NCI-H2029 (cell line): ENCODE data around the gene UGT1A10.

Experiments used
- DNase-seq: peaks from one replicate; lab custom pipeline; 2025; lab: John Stamatoyannopoulos, UW

Gene UGT1A10

GRCh38 chr2:233773854-233774253 lies 137.6 kb downstream of the UGT1A10 start:
- DNase-seq, result no peak

DNA sequence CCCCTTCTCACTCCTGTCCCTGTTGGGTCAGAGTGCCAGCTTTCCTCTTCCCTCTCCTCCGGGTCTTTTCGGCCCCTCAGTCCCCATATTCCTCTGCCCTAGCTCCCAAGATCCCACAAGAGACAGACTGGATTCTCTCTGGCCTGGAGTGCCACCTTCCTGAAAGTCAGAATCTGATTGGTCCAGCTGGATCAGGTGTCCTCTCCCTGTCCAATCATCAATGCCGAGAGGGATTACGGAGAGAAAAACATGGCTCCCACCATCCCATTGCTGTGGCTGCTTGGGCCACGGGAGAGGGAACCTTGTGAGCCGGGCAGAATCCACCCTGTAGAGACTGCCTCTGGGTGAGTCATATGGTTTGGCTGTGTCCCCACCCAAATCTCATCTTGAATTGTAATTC lies 139.2 kb downstream of the UGT1A10 start:
- DNase-seq, result no peak

- no peak for DNase-seq
Observed at GRCh38 chr2:233778030-233778429, 141.8 kb downstream of the UGT1A10 start, which contains the start of gene MROH2A. Gene MROH2A (plus strand): TSS chr2:233778330. CDS start chr2:233779359, 1,029 bp downstream.

DNA sequence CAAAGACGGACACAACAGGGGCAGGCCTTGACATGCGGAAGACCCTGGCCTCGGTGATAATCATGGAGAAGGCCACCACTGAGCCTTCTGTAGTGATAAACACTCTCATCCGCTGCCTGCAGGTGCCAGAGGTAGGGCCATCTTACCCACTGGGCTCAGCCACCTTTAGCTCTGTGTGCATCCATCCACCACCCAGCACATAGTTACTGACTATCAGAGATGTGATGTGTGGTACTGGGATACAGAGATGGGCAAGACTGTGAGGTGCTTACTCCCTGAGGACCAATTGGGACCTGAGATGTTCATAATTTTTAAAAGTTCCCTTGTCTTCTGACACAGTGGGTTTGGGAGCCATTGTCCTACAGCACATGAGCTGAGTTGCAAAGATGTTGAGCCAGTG lies 143.5 kb downstream of the UGT1A10 start:
- DNase-seq, result no peak

DNA sequence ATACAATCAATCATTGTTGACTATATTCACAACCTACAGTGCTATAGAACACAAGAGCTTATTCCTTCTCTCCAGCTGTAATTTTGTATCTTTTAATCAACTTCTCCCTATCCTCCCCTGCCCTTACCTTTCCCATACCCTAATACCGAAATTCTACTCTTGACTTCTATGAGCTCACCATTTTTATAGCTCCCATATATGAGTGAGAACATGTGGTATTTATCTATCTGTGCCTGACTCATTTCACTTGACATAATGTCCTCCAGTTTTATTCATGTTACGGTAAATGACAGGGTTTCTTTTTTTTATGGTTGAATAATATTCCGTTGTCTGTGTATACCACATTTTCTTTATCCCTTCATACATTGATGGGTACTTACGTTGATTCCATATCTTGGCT lies 144.5 kb downstream of the UGT1A10 start:
- DNase-seq, result no peak

DNA sequence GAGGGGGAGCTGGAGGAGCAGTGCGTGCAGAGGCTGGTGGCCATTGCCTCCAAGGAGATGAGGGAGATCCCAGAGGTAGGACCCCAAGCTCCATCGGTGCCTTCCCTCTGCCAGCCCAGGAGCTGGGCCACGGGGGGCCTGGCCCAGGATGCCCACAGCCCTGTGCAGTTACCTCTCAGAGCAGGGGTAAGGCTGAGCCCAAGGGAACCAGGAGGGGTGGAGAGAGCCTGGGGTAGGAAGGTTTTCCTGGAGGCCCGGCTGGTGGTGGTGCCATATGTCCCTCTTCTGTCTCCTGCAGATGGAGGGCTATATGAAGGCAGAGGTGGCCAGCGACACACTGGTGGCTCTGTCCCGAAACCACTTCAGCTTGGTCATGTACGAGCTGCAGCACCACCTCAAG lies 153.3 kb downstream of the UGT1A10 start:
- DNase-seq, result no peak

DNA sequence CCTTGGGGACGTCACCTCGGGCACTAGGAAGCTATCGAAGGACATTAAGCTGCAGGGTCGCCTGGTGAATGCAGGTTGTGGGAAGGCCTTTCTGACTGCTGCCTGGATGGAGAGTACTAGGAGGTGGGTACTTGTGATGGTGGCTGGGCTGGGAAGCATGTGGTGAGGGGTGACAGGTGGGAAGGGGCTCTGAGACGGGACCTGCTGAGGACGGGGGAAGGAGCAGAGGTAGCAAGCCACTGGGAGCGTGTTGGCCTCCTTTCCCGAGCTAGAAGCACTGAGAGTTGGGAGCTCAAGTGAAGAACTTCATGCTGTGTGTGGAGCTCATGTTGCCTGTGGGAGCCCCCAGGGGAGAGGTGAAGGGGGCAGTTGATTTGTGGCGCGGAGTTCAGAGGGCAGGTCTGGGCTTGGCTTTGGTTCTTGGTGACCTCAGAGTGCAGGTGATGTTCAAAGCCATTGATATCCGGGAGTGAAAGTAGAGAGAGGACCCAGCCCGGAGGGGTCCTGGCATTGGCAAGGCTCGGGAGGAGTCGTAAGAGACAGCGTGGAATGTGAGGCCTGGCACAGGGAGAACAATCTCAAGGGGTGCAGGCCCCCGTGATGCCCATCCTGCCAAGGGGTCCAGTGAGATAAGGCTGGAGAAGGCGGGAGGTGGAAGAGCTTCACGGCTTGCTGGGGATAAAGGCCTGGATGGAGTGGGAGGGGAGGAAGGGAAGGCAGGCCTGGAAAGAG lies 155.1 kb downstream of the UGT1A10 start:
- no peak for DNase-seq

- no peak for DNase-seq
Observed at GRCh38 chr2:233791883-233792329, 155.7 kb downstream of the UGT1A10 start.

- no peak for DNase-seq
Observed at GRCh38 chr2:233792720-233793119, 156.5 kb downstream of the UGT1A10 start.

DNA sequence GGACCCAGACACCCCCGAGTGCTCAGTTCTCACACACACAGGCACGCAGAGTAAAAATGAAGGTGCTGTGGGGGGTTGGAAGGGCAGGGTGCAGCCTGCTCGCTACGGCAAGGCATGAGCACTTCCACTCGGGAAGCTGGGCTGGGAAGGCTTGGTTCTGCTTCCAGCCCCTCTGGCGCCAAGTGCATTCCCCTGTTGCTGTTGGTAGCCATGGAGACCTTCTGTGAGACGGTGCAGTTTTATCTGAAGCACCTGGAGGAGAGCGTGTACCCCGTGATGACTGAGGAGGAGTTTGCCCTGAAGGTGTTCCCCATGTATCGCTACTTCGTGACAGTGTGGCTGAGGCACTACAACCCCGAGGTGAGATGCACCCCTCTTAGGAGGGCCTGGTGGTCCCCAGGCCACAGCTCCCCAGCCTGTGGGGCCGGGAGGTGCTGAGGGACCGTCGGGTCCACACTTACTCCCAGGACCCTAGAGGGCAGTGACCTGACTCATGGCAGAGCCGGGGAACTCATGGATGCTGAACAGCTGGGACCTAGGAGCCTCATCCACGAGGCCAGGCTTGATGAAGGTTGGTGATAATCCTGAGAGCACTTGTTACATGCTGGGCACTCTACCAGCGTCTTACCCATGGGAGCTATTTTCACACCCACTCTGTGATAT lies 157.3 kb downstream of the UGT1A10 start:
- DNase-seq, result no peak

DNA sequence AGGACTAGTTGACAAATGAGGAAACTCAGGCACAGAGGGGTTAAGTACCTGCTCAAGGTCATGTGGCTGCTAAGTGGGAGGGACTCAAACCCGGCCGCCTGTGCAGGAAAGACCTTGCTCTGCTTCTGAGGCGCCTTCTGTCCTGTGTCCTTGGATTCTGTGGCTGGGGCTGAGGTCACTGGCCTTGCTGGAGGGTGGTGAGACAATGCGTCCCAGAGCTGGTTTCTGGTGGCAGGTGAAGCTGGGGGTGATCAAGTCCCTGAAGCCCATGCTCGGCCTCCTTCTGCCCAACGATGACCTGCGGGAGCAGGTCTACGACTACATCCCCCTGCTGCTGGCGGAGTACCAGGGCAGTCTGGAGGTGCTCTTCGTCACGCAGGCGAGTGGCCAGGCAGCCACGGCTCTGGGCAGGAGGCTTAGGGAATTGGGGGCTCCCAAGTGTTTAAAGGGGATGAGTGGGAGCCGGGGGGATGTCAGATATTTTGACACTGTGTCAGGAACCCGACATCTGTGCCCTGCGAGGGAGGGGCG lies 157.9 kb downstream of the UGT1A10 start:
- no peak for DNase-seq

DNA sequence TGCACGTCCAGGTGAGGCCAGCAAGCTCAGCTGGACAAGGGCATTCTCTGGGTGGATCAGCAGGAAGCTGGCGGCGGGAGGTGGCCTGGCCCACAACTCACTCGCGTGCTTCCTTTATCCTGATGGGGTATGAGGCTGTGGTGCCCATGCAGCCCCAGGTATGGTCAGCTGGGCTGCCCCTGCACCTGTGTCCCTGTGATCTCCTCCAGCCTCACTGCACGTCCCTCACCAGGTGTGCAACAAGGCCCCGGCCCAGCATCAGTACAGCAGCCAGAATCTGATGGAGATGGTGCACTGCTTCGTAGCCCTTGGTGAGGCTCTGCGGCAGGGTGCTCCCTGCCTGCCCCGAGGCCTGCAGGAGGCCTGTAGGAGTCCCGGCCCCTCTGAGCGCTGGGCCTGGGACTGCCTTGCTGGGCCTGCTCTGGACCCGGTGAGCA lies 159.5 kb downstream of the UGT1A10 start:
- DNase-seq, result no peak

GRCh38 chr2:233796254-233796653 lies 160.0 kb downstream of the UGT1A10 start:
- DNase-seq, result no peak

GRCh38 chr2:233798335-233799086 lies 162.3 kb downstream of the UGT1A10 start:
- no peak for DNase-seq

- no peak for DNase-seq
Observed at GRCh38 chr2:233799087-233799665, 162.9 kb downstream of the UGT1A10 start.

DNA sequence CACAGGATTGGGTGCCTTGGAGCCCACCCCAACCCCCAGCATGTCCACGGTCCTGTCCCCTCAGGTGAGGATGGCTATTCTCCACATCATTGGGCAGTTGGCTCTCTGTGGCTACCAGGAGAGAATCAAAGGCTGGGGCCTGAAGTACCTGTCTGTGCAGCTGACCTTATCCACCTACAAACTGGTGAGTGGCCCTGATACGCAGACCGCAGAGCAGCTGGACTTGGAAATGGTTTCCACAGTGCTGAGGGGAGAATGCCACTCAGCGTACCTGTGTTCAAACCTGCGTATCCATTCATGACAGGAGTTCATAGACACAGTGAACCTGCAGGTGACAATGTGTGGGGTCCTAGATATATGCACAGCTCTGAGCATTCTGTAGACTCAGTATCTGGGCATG lies 163.5 kb downstream of the UGT1A10 start:
- DNase-seq, result no peak

GRCh38 chr2:233800208-233800607 lies 164.0 kb downstream of the UGT1A10 start:
- DNase-seq, result no peak

DNA sequence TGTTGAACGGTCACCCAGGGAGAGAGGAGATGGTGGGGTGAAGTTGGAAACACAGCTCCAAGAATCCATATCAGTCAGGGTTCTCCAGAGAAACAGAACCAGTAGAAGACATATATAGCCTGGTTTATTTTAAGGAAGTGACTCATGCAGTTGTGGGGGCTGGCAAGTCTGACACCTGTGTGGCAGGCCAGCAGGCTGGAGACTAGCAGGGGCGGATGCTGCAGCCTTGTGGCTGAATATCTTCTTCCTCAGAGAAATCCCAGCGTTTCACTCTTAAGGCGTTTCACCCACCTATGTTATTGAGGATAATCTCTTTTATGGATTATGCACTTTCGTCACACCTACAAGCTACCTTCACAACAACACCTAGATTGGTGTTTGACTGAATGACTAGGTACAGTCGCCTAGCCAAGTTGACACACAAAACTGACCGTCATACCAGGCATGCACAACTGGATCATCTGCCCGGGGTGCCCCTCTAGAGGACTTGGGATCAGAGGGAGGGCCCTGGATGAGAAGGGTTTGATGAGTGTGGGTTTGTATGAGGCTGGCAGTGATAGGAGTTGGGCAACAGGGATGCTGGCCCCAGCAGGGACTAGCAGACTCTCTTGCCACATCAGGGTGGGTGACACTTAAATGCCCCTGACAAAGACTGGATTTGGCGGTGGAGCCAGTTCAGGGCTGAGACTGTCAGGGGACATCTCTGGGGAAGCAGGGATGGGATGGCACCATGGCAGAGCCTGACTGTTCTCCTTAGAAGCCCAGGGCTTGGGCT lies 165.3 kb downstream of the UGT1A10 start:
- DNase-seq, result no peak

DNA sequence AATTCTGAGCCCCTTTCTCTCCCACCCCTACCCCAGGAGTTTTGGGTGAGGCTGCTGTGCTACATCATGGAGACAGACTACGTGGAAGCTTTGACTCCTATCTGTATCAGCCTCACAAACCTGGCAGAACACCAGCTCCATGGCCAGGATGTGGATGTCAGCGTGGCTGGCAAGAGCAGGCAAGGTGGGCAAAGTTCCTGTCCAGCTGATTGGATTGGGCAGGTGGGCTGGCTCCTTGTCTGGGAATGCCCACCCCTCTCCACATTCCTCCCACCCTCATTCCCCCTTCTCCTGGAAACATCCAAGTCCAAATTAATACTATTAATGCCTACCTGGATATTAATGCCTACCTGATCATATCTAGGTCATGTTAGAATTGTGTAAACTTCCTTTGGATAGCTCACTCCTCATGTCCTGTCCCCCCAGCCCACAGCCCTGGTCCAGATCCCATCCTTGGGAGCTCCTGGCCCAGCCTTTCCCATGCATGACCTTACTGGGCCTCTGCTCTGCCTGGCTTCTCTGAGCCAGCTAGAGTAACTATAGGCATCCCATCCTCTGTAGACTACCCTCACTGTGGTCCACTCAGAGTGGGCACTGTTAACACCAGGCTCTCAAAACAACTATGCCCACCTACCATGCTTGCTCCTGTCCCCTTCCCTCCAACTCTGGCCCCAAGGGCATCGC lies 166.0 kb downstream of the UGT1A10 start:
- DNase-seq, result no peak

GRCh38 chr2:233803292-233803911 lies 167.2 kb downstream of the UGT1A10 start:
- no peak for DNase-seq
